Mucosa of descending colon (tissue), 3 donors: ENCODE results near the gene POU6F1. TPM values are rescaled to one million over a fixed set of nuclear protein-coding genes. Genes with fewer than 3 reads are reported as not detected.

Experiments used
- ATAC-seq: fragments of 200-7000 bp; cut with Tn5 transposase; one replicate; pipeline ENCODE4 v1.9.1; 2020; ENCODE audit warnings: mild to moderate bottlenecking, moderate library complexity
- DNase-seq, 3 donors: peaks; one replicate each; pipeline ENCODE4 v3.0.0-alpha.2; 2020
- H3K36me3 ChIP-seq: fragments of 200-600 bp; one replicate; pipeline ENCODE4 v1.8.0; 2021; ENCODE audit warnings: low read depth, mild to moderate bottlenecking
- H3K4me1 ChIP-seq: fragments of 200-600 bp; one replicate; pipeline ENCODE4 v1.8.0; 2021; ENCODE audit warnings: low read depth, mild to moderate bottlenecking
- H3K4me3 ChIP-seq: fragments of 200-600 bp; one replicate; pipeline ENCODE4 v1.8.0; 2021; ENCODE audit warnings: mild to moderate bottlenecking
- H3K9me3 ChIP-seq: fragments of 200-600 bp; one replicate; pipeline ENCODE4 v1.8.0; 2021; ENCODE audit warnings: mild to moderate bottlenecking
- CTCF ChIP-seq: fragments of 200-600 bp; IDR thresholded peaks from one replicate; pipeline ENCODE4 v1.8.0; 2022; ENCODE audit warnings: antibody characterized with exemption, mild to moderate bottlenecking
- intact Hi-C, 2 donors: fragments of 100-400 bp; cut with DNase I in 1 of 2; cut with micrococcal nuclease in 1 of 2; formaldehyde crosslinking; loops; one replicate each; pipeline versions ENCODE4 v1.11.0 to v1.11.1; 2022; cut with DNase I, micrococcal nuclease
- total RNA-seq, 3 donors: library from RNA; stranded (reverse); fragmentation: NEBNext Ultra II Directional in 2 of 3; extraction: Animal tissue kit (Norgen Biotek cat#: 25700) in 2 of 3; gene quantifications; one replicate each; pipeline versions ENCODE4 v1.2.1 to v1.2.4, GENCODE V29; 2021 to 2023
- donor health status: DM: no; HTN: no; CAD: no; lungs with moderate emphysema.
- donor health status: DM: no; HTN: no; CAD: no.
- donor health status: DM: no; HTN: yes; CAD: no.

The POU6F1 gene
- total RNA-seq, 3 donors from 2014 or later, result 3.9 to 21.4 (median 5.1) TPM

- intact Hi-C loops, result no loop called here
- Histone ChIP-seq H3K36me3 (no peaks in the 10 kb centered on the region), H3K4me1 (no peaks in the 10 kb centered on the region), H3K9me3 (no peaks in the 10 kb centered on the region), H3K4me3 (no peak overlapping the region)
- TF ChIP-seq CTCF, result no peak
- ATAC-seq (no peak), DNase-seq (no peak)
Observed at GRCh38 chr12:51199366-51199945, 18.4 kb downstream of the POU6F1 start.

- no peaks in the 10 kb centered on the region for H3K4me1 ChIP-seq
- H3K36me3 ChIP-seq, result no peaks in the 10 kb centered on the region
- intact Hi-C loops, result no loop called here
- H3K9me3 ChIP-seq, result no peaks in the 10 kb centered on the region
- no peak for ATAC-seq
- no peak for DNase-seq
- H3K4me3 ChIP-seq, result no peak overlapping the region
- TF ChIP-seq CTCF, result no peak
Observed at GRCh38 chr12:51198568-51199365, 19.1 kb downstream of the POU6F1 start.

GRCh38 chr12:51197736-51198567 lies 19.9 kb downstream of the POU6F1 start:
- Histone ChIP-seq H3K36me3 (no peaks in the 10 kb centered on the region), H3K4me1 (no peaks in the 10 kb centered on the region), H3K4me3 (no peak overlapping the region), H3K9me3 (no peaks in the 10 kb centered on the region)
- DNase-seq, result no peak
- TF ChIP-seq CTCF, result no peak
- intact Hi-C loops, result no loop called here
- peak; percentile 11 for ATAC-seq

GRCh38 chr12:51196547-51196946 lies 21.3 kb downstream of the POU6F1 start:
- intact Hi-C loops, result no loop called here
- no peaks in the 10 kb centered on the region for H3K4me1 ChIP-seq
- no peak for DNase-seq
- H3K4me3 ChIP-seq, result no peak overlapping the region
- no peak for TF ChIP-seq CTCF
- no peaks in the 10 kb centered on the region for H3K9me3 ChIP-seq
- no peak for ATAC-seq
- no peaks in the 10 kb centered on the region for H3K36me3 ChIP-seq

GRCh38 chr12:51195841-51196240 lies 22.0 kb downstream of the POU6F1 start:
- no peaks in the 10 kb centered on the region for H3K9me3 ChIP-seq
- intact Hi-C loops, result no loop called here
- ATAC-seq, result no peak
- DNase-seq, result no peak
- no peak overlapping the region for H3K4me3 ChIP-seq
- no peaks in the 10 kb centered on the region for H3K36me3 ChIP-seq
- no peaks in the 10 kb centered on the region for H3K4me1 ChIP-seq
- TF ChIP-seq CTCF, result no peak
